Liver (tissue), 9 donors: ENCODE results near the gene PARD3. TPM values are rescaled to one million over a fixed set of nuclear protein-coding genes. Genes with fewer than 3 reads are reported as not detected.

Source experiments
- DNase-seq: peaks from one replicate; pipeline ENCODE4 v3.0.0-alpha.2; 2017; ENCODE audit warnings: low spot score
- H3K27ac ChIP-seq, 2 donors: one replicate each; pipeline ENCODE4 v1.7.0; 2013; ENCODE audit warnings: inconsistent platforms in 2 of 2, low read length in 2 of 2, control low read depth in 1 of 2, low read depth in 1 of 2, mild to moderate bottlenecking in 1 of 2
- H3K27me3 ChIP-seq, 4 donors: one replicate each; pipeline versions ENCODE4 v1.6.1 to v1.7.0; 2013; ENCODE audit warnings: low read length in 3 of 4, inconsistent platforms in 1 of 4, mild to moderate bottlenecking in 1 of 4, moderate library complexity in 1 of 4; ENCODE audit not compliant: control insufficient read depth in 4 of 4, insufficient read depth in 4 of 4
- H3K36me3 ChIP-seq, 4 donors: one replicate each; pipeline versions ENCODE4 v1.6.1 to v1.7.0; 2013; ENCODE audit warnings: low read length in 3 of 4, mild to moderate bottlenecking in 3 of 4, low read depth in 1 of 4, moderate library complexity in 1 of 4; ENCODE audit not compliant: control insufficient read depth in 4 of 4, insufficient read depth in 3 of 4
- H3K4me1 ChIP-seq, 4 donors: one replicate each; pipeline versions ENCODE4 v1.6.1 to v1.7.0; 2013; ENCODE audit warnings: low read length in 3 of 4, mild to moderate bottlenecking in 3 of 4, moderate library complexity in 1 of 4; ENCODE audit not compliant: control insufficient read depth in 4 of 4, insufficient read depth in 4 of 4
- H3K4me3 ChIP-seq, 3 donors: one replicate each; pipeline versions ENCODE4 v1.6.1 to v1.7.0; 2013; ENCODE audit warnings: low read length in 3 of 3, control low read depth in 1 of 3, low read depth in 1 of 3, mild to moderate bottlenecking in 1 of 3
- H3K9ac ChIP-seq, 2 donors: one replicate each; pipeline ENCODE4 v1.7.0; 2013; ENCODE audit warnings: low read length in 2 of 2, mild to moderate bottlenecking in 2 of 2, moderate library complexity in 2 of 2, control low read depth in 1 of 2, low read depth in 1 of 2
- H3K9me3 ChIP-seq, 4 donors: one replicate each; pipeline versions ENCODE4 v1.6.1 to v1.7.0; 2013; ENCODE audit warnings: low read length in 3 of 4; ENCODE audit not compliant: control insufficient read depth in 4 of 4
- ATF3 ChIP-seq: IDR thresholded peaks from 2 replicates; pipeline ENCODE4 v1.6.1; 2016; ENCODE audit warnings: antibody characterized with exemption
- EGR1 ChIP-seq, 2 donors: IDR thresholded peaks; 2 replicates each; pipeline ENCODE4 v1.6.1; 2016 to 2018; ENCODE audit warnings: antibody characterized with exemption in 2 of 2, low read depth in 2 of 2
- FOXA1 ChIP-seq: IDR thresholded peaks from 2 replicates; pipeline ENCODE4 v1.6.1; 2016; ENCODE audit warnings: antibody characterized with exemption
- FOXA2 ChIP-seq: IDR thresholded peaks from 2 replicates; pipeline ENCODE4 v1.6.1; 2016; ENCODE audit warnings: antibody characterized with exemption
- GABPA ChIP-seq, 2 donors: IDR thresholded peaks in 1 of 2; conservative IDR thresholded peaks in 1 of 2; 2 replicates each; pipeline ENCODE4 v1.6.1; 2016; ENCODE audit warnings: antibody characterized with exemption in 2 of 2, mild to moderate bottlenecking in 1 of 2, moderate library complexity in 1 of 2
- HNF4G ChIP-seq: IDR thresholded peaks from 2 replicates; pipeline ENCODE4 v1.6.1; 2016; ENCODE audit warnings: antibody characterized with exemption
- JUND ChIP-seq, 2 donors: IDR thresholded peaks; 2 replicates each; pipeline ENCODE4 v1.6.1; 2016; ENCODE audit warnings: antibody characterized with exemption in 2 of 2
- NR2F2 ChIP-seq: IDR thresholded peaks from 2 replicates; pipeline ENCODE4 v1.6.1; 2016; ENCODE audit warnings: antibody characterized with exemption
- RAD21 ChIP-seq, 2 donors: IDR thresholded peaks; 2 replicates each; pipeline ENCODE4 v1.6.1; 2016; ENCODE audit warnings: antibody characterized with exemption in 2 of 2, mild to moderate bottlenecking in 2 of 2
- RXRA ChIP-seq, 2 donors: IDR thresholded peaks; 2 replicates each; pipeline ENCODE4 v1.6.1; 2017 to 2018; ENCODE audit warnings: antibody characterized with exemption in 2 of 2, mild to moderate bottlenecking in 1 of 2
- SP1 ChIP-seq: IDR thresholded peaks from 2 replicates; pipeline ENCODE4 v1.6.1; 2018; ENCODE audit warnings: antibody characterized with exemption, mild to moderate bottlenecking
- YY1 ChIP-seq: IDR thresholded peaks from 2 replicates; pipeline ENCODE4 v1.6.1; 2016; ENCODE audit warnings: antibody characterized with exemption, mild to moderate bottlenecking
- ZBTB33 ChIP-seq: IDR thresholded peaks from 2 replicates; pipeline ENCODE4 v1.6.1; 2016; ENCODE audit warnings: antibody characterized with exemption
- WGBS: extraction: QIAGEN DNeasy Blood & Tissue Kit; methylation state at CpG from one replicate; pipeline ENCODE4 v1.1.7; 2013; 5-methylcytosine and 5-hydroxymethylcytosine counted together
- polyA plus RNA-seq, 2 donors: library from polyadenylated mRNA; stranded (reverse) in 1 of 2; unstranded in 1 of 2; fragments of 200-250 nt in 1 of 2; fragments of >200 nt in 1 of 2; fragmentation: Nextera tagmentation in 1 of 2; extraction: Ambion mirVana in 1 of 2; gene quantifications; one replicate each; pipeline versions ENCODE4 v1.2.1 to v1.2.3, GENCODE V29; 2013 to 2015
- total RNA-seq, 2 donors: library from RNA; depleted of rRNA; stranded (reverse); fragments of >200 nt; gene quantifications; one replicate each; pipeline ENCODE4 v1.2.3, GENCODE V29; 2014
- TF ChIP-seq, protein P1 (sequence below): fragments of 150-350 bp; IDR thresholded peaks from 2 replicates; pipeline ENCODE4 v1.5.1; 2017; ENCODE audit warnings: improper control_type of control experiment, low read depth, low read length; ENCODE audit not compliant: missing input control
- TF ChIP-seq, protein P2 (sequence below): IDR thresholded peaks from 2 replicates; pipeline ENCODE4 v1.6.1; 2016; ENCODE audit warnings: antibody characterized with exemption
- TF ChIP-seq, protein P3 (sequence below): IDR thresholded peaks from 2 replicates; pipeline ENCODE4 v1.6.1; 2016; ENCODE audit warnings: antibody characterized with exemption, mild to moderate bottlenecking
- donor health status: healthy.
- donor health status: healthy.
- donor health status: healthy.
- donor health status: healthy.
- donor health status: healthy.

The PARD3 gene
- total and polyA plus RNA-seq, 4 donors: 12.3 to 43.8 (median 13.5) TPM

- Histone ChIP-seq H3K27me3 (no peaks in the 10 kb centered on the region), H3K9me3 (no peaks in the 10 kb centered on the region), H3K9ac (no peak overlapping the region), H3K36me3 (no peaks in the 10 kb centered on the region), H3K27ac (no peak overlapping the region), H3K4me3 (no peak overlapping the region), H3K4me1 (peaks cover 0 to 26% (median 21%) of the 10 kb centered on the region in 4 donors)
- whole genome bisulfite sequencing: 74% methylated on average over 2 of the region's 2 CpGs
- no peak for TF ChIP-seq EGR1 (IDR thresholded peaks at IDR 0.05; ENCODE audit: low read depth in 2 of 2)
- no peak for TF ChIP-seq RAD21 (IDR thresholded peaks at IDR 0.05)
- TF ChIP-seq NR2F2: no peak
- no peak for TF ChIP-seq GABPA (IDR thresholded peaks at IDR 0.05 in 1 of 2, conservative IDR thresholded peaks at IDR 0.05 in 1 of 2)
- TF ChIP-seq ATF3: no peak
- TF ChIP-seq YY1: no peak
- no peak for TF ChIP-seq FOXA2
- TF ChIP-seq, protein P1, sequence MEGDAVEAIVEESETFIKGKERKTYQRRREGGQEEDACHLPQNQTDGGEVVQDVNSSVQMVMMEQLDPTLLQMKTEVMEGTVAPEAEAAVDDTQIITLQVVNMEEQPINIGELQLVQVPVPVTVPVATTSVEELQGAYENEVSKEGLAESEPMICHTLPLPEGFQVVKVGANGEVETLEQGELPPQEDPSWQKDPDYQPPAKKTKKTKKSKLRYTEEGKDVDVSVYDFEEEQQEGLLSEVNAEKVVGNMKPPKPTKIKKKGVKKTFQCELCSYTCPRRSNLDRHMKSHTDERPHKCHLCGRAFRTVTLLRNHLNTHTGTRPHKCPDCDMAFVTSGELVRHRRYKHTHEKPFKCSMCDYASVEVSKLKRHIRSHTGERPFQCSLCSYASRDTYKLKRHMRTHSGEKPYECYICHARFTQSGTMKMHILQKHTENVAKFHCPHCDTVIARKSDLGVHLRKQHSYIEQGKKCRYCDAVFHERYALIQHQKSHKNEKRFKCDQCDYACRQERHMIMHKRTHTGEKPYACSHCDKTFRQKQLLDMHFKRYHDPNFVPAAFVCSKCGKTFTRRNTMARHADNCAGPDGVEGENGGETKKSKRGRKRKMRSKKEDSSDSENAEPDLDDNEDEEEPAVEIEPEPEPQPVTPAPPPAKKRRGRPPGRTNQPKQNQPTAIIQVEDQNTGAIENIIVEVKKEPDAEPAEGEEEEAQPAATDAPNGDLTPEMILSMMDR: no peak
- no peak for TF ChIP-seq JUND (IDR thresholded peaks at IDR 0.05)
- TF ChIP-seq, protein P2, sequence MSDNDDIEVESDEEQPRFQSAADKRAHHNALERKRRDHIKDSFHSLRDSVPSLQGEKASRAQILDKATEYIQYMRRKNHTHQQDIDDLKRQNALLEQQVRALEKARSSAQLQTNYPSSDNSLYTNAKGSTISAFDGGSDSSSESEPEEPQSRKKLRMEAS: no peak
- TF ChIP-seq HNF4G: no peak
- TF ChIP-seq, protein P3, sequence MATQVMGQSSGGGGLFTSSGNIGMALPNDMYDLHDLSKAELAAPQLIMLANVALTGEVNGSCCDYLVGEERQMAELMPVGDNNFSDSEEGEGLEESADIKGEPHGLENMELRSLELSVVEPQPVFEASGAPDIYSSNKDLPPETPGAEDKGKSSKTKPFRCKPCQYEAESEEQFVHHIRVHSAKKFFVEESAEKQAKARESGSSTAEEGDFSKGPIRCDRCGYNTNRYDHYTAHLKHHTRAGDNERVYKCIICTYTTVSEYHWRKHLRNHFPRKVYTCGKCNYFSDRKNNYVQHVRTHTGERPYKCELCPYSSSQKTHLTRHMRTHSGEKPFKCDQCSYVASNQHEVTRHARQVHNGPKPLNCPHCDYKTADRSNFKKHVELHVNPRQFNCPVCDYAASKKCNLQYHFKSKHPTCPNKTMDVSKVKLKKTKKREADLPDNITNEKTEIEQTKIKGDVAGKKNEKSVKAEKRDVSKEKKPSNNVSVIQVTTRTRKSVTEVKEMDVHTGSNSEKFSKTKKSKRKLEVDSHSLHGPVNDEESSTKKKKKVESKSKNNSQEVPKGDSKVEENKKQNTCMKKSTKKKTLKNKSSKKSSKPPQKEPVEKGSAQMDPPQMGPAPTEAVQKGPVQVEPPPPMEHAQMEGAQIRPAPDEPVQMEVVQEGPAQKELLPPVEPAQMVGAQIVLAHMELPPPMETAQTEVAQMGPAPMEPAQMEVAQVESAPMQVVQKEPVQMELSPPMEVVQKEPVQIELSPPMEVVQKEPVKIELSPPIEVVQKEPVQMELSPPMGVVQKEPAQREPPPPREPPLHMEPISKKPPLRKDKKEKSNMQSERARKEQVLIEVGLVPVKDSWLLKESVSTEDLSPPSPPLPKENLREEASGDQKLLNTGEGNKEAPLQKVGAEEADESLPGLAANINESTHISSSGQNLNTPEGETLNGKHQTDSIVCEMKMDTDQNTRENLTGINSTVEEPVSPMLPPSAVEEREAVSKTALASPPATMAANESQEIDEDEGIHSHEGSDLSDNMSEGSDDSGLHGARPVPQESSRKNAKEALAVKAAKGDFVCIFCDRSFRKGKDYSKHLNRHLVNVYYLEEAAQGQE: no peak
- no peak for TF ChIP-seq SP1
- no peak for DNase-seq
Measured at GRCh38 chr10:34543716-34544115, 271.4 kb downstream of the PARD3 start.

DNA sequence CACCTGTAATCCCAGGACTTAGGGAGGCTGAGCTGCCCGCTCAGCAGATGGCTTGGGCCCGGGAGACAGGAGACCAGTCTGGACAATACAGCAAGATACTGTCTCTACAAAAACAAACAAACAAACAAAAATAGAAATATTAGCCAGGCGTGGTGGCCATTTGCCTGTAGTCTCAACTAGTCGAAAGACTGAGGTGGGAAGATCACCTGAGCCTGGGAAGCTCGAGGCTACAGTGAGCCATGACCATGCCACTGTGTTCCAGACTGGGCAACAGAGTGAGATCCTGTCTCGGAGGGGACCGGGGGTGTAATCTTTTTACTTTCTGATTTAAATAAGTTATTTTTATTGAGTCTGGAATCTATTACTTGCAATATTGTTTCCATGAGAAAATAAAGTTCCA is 274.6 kb downstream of the PARD3 start:
- H3K4me3 ChIP-seq: no peak overlapping the region
- 94% methylated on average over 7 of the region's 7 CpGs for WGBS
- peaks cover 0 to 39% (median 33%) of the 10 kb centered on the region in 4 donors for H3K4me1 ChIP-seq
- H3K9ac ChIP-seq: no peak overlapping the region
- no peaks in the 10 kb centered on the region for H3K36me3 ChIP-seq
- H3K27me3 ChIP-seq: no peaks in the 10 kb centered on the region
- H3K27ac ChIP-seq: peak overlapping the region; percentile 80 to 92
- H3K9me3 ChIP-seq: no peaks in the 10 kb centered on the region
- DNase-seq: no peak
- TF ChIP-seq FOXA2: no peak
- no peak for TF ChIP-seq FOXA1
- no peak for TF ChIP-seq SP1
- TF ChIP-seq, protein P1: no peak
- TF ChIP-seq RAD21 (IDR thresholded peaks at IDR 0.05): no peak
- TF ChIP-seq ZBTB33: no peak
- TF ChIP-seq RXRA (IDR thresholded peaks at IDR 0.05): no peak
- no peak for TF ChIP-seq NR2F2
- TF ChIP-seq, protein P2: no peak
- no peak for TF ChIP-seq ATF3
- no peak for TF ChIP-seq EGR1 (IDR thresholded peaks at IDR 0.05; ENCODE audit: low read depth in 2 of 2)
- TF ChIP-seq YY1: no peak
- TF ChIP-seq GABPA (IDR thresholded peaks at IDR 0.05 in 1 of 2, conservative IDR thresholded peaks at IDR 0.05 in 1 of 2): no peak
- no peak for TF ChIP-seq HNF4G
- TF ChIP-seq JUND (IDR thresholded peaks at IDR 0.05): no peak
